Keratinocyte (primary cell): ENCODE results near the gene CYB5R4. TPM values are rescaled to one million over a fixed set of nuclear protein-coding genes. Genes with fewer than 3 reads are reported as not detected.

Experiments used
- DNase-seq: peaks from one replicate; pipeline ENCODE4 v3.0.0-alpha.2; 2011; ENCODE audit warnings: low read depth, missing footprints, low spot score
- FAIRE-seq: peaks from 2 replicates; lab custom pipeline; 2011; peaks lifted over from hg19 to GRCh38; lab: Jason Lieb, UNC
- H2AFZ ChIP-seq: 2 replicates; pipeline ENCODE4 v1.6.0; 2012; ENCODE audit warnings: low read length, control low read depth, inconsistent platforms; ENCODE audit not compliant: control insufficient read depth
- H3K27ac ChIP-seq: 2 replicates; pipeline ENCODE4 v1.5.1; 2011; ENCODE audit warnings: low read length; ENCODE audit not compliant: control insufficient read depth, insufficient read depth
- H3K27me3 ChIP-seq: 3 replicates; pipeline ENCODE4 v1.6.0; 2011; ENCODE audit warnings: low read length; ENCODE audit not compliant: control insufficient read depth, insufficient read depth; ENCODE audit errors: extremely low read depth
- H3K36me3 ChIP-seq, 2 experiments: 2 replicates in 1 of 2; 3 replicates in 1 of 2; pipeline ENCODE4 v1.5.1; 2011; ENCODE audit warnings: low read length in 2 of 2, mild to moderate bottlenecking in 1 of 2; ENCODE audit not compliant: control insufficient read depth in 2 of 2, insufficient read depth in 2 of 2; ENCODE audit errors: extremely low read depth in 1 of 2
- H3K4me1 ChIP-seq: 3 replicates; pipeline ENCODE4 v1.5.1; 2011; ENCODE audit warnings: low read length; ENCODE audit not compliant: control insufficient read depth, insufficient read depth; ENCODE audit errors: extremely low read depth
- H3K4me2 ChIP-seq: 3 replicates; pipeline ENCODE4 v1.6.0; 2011; ENCODE audit warnings: low read depth, low read length; ENCODE audit not compliant: control insufficient read depth, insufficient read depth; ENCODE audit errors: extremely low read depth
- H3K4me3 ChIP-seq, 3 experiments: fragments of 200-600 bp in 1 of 3; sonication (generic) in 1 of 3; 2 replicates in 2 of 3; 3 replicates in 1 of 3; pipeline ENCODE4 v1.5.1; 2011 to 2016; ENCODE audit warnings: low read length in 3 of 3, mild to moderate bottlenecking in 3 of 3, control low read depth in 2 of 3, inconsistent platforms in 1 of 3, low read depth in 1 of 3, mixed read lengths in 1 of 3, mixed run types in 1 of 3, moderate library complexity in 1 of 3; ENCODE audit not compliant: control insufficient read depth in 2 of 3, insufficient read depth in 2 of 3; ENCODE audit errors: extremely low read depth in 1 of 3
- H3K79me2 ChIP-seq: 2 replicates; pipeline ENCODE4 v1.6.0; 2012; ENCODE audit warnings: low read length; ENCODE audit not compliant: control insufficient read depth, insufficient read depth
- H3K9ac ChIP-seq: 3 replicates; pipeline ENCODE4 v1.6.0; 2011; ENCODE audit warnings: low read length; ENCODE audit not compliant: control insufficient read depth, insufficient read depth; ENCODE audit errors: extremely low read depth
- H3K9me1 ChIP-seq: 3 replicates; pipeline ENCODE4 v1.6.0; 2011; ENCODE audit warnings: low read length; ENCODE audit not compliant: control insufficient read depth, insufficient read depth; ENCODE audit errors: extremely low read depth
- H3K9me3 ChIP-seq: 2 replicates; pipeline ENCODE4 v1.5.1; 2012; ENCODE audit warnings: low read depth, low read length; ENCODE audit not compliant: control insufficient read depth
- H4K20me1 ChIP-seq: 3 replicates; pipeline ENCODE4 v1.6.0; 2011; ENCODE audit warnings: low read length; ENCODE audit not compliant: control insufficient read depth, insufficient read depth; ENCODE audit errors: extremely low read depth
- EZH2 ChIP-seq: IDR thresholded peaks from one replicate; pipeline ENCODE4 v1.6.1; 2012; ENCODE audit warnings: inconsistent platforms, mild to moderate bottlenecking, low read length, moderate library complexity
- dilution Hi-C: fragments of 300-500 bp; cut with MboI; formaldehyde crosslinking; loops from one replicate; pipeline ENCODE4 v1.7.0; 2020; ENCODE audit warnings: low sequenced_read_pairs; ENCODE audit not compliant: extremely low pct_ligation_motif_present
- polyA plus RNA-seq, 5 experiments: library from polyadenylated mRNA; depleted of rRNA in 3 of 5; stranded (reverse) in 3 of 5; stranded (forward) in 1 of 5; unstranded in 1 of 5; fragments of >200 nt; gene quantifications; 1 replicate in 1 of 5; 2 replicates in 3 of 5; 3 replicates in 1 of 5; pipeline versions ENCODE4 v1.2.1 to v1.2.3, GENCODE V29; 2011 to 2012; ENCODE audit warnings: missing spikeins in 2 of 5, low read depth in 1 of 5, low replicate concordance in 1 of 5
- TF ChIP-seq, protein P1 (sequence below), 3 experiments: IDR thresholded peaks in 1 of 3; conservative IDR thresholded peaks in 1 of 3; optimal IDR thresholded peaks in 1 of 3; 2 replicates in 2 of 3; 3 replicates in 1 of 3; pipeline versions ENCODE3 to v1.5.1; 2011; ENCODE audit warnings: low read length in 3 of 3, mild to moderate bottlenecking in 3 of 3, moderate library complexity in 2 of 3, control low read depth in 1 of 3, inconsistent platforms in 1 of 3; ENCODE audit not compliant: insufficient read depth in 2 of 3; ENCODE audit errors: extremely low read depth in 1 of 3

CYB5R4 gene
- polyA plus RNA-seq, 1 donor (not counting 4 experiments of a cell fraction or from before 2014, with no cell fraction given) = 14.0 TPM

DNA sequence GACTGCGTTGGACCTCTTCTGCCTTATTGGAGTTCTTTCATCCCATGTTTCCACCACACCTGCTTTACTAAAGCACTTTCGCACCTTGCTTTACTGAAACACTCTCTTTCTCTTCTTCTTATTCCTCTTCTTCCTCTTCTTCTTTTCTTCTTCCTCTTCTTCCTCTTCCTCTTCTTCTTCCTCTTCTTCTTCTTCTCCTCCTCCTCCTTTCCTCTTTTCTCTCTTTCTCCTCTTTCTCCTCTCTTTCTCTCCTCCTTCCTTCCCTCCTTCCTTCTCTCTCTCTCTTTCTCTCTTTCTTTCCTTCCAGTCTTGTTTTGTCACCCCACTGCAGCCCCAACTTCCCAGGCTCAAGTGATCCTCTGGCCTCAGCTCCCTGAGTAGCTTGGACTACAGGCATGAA is 10.4 kb upstream of the CYB5R4 start:
- dilution Hi-C loops = no loop called here
- H3K27ac ChIP-seq = no peak overlapping the region

DNA sequence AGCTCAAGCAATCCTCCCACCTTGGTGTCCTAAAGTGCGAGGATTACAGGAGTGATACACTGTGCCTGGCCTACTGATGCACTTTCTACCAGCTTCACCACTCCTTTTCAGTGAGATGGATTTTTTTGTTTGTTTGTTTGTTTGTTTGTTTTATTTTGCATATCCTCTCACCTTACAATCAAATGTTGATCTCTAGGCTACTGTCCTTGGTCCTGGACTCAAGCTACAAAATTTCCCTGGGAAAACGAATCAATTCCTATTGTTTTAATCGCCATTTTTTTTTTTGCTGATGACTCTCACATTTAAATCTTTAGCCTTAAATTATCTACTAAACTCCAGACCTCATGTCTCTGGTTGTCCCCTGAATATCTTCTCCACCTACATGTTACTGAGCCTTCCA is 9.9 kb upstream of the CYB5R4 start:
- H3K4me3 ChIP-seq = no peak overlapping the region
- TF ChIP-seq, protein P1, sequence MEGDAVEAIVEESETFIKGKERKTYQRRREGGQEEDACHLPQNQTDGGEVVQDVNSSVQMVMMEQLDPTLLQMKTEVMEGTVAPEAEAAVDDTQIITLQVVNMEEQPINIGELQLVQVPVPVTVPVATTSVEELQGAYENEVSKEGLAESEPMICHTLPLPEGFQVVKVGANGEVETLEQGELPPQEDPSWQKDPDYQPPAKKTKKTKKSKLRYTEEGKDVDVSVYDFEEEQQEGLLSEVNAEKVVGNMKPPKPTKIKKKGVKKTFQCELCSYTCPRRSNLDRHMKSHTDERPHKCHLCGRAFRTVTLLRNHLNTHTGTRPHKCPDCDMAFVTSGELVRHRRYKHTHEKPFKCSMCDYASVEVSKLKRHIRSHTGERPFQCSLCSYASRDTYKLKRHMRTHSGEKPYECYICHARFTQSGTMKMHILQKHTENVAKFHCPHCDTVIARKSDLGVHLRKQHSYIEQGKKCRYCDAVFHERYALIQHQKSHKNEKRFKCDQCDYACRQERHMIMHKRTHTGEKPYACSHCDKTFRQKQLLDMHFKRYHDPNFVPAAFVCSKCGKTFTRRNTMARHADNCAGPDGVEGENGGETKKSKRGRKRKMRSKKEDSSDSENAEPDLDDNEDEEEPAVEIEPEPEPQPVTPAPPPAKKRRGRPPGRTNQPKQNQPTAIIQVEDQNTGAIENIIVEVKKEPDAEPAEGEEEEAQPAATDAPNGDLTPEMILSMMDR (optimal IDR thresholded peaks at IDR 0.05 in 1 of 3, IDR thresholded peaks at IDR 0.05 in 1 of 3, conservative IDR thresholded peaks at IDR 0.05 in 1 of 3; ENCODE audit: extremely low read depth in 1 of 3, insufficient read depth in 2 of 3, low read length in 3 of 3) = no peak
- no peak for TF ChIP-seq EZH2
- peaks cover 3% of the 10 kb centered on the region for H3K4me1 ChIP-seq
- dilution Hi-C loops = no loop called here
- H4K20me1 ChIP-seq = no peaks in the 10 kb centered on the region
- no peak overlapping the region for H2AFZ ChIP-seq
- peaks cover 18% of the 10 kb centered on the region for H3K27me3 ChIP-seq
- no peak for DNase-seq
- no peak overlapping the region for H3K9ac ChIP-seq
- no peaks in the 10 kb centered on the region for H3K9me3 ChIP-seq
- no peaks in the 10 kb centered on the region for H3K79me2 ChIP-seq
- no peak overlapping the region for H3K4me2 ChIP-seq
- H3K36me3 ChIP-seq = no peaks in the 10 kb centered on the region
- no peak for FAIRE-seq
- no peaks in the 10 kb centered on the region for H3K9me1 ChIP-seq
- no peak overlapping the region for H3K27ac ChIP-seq

More for the DNA sequence above, 10.4 kb upstream of the CYB5R4 start:
- Histone ChIP-seq H3K4me3 (no peak overlapping the region), H3K4me1 (peaks cover 3% of the 10 kb centered on the region), H3K9me1 (no peaks in the 10 kb centered on the region), H3K27me3 (peaks cover 17% of the 10 kb centered on the region), H3K79me2 (no peaks in the 10 kb centered on the region), H3K9ac (no peak overlapping the region), H4K20me1 (no peaks in the 10 kb centered on the region), H3K4me2 (no peak overlapping the region), H3K9me3 (no peaks in the 10 kb centered on the region), H3K36me3 (no peaks in the 10 kb centered on the region), H2AFZ (no peak overlapping the region)
- FAIRE-seq (no peak), DNase-seq (no peak)
- TF ChIP-seq, protein P1 (optimal IDR thresholded peaks at IDR 0.05 in 1 of 3, IDR thresholded peaks at IDR 0.05 in 1 of 3, conservative IDR thresholded peaks at IDR 0.05 in 1 of 3; ENCODE audit: extremely low read depth in 1 of 3, insufficient read depth in 2 of 3, low read length in 3 of 3) = no peak
- TF ChIP-seq EZH2 = no peak
